COLO668 (cell line): Measurements from ENCODE around the gene PTPRN2.

Experiments
- DNase-seq: peaks from one replicate; lab custom pipeline; 2025; ENCODE audit not compliant: unreplicated experiment; lab: John Stamatoyannopoulos, UW

PTPRN2 gene

GRCh38 chr7:158374146-158374545, 213.5 kb downstream of the PTPRN2 start:
- no peak for DNase-seq

GRCh38 chr7:158373476-158374133, 214.0 kb downstream of the PTPRN2 start:
- no peak for DNase-seq

GRCh38 chr7:158372400-158373342, 215.0 kb downstream of the PTPRN2 start:
- no peak for DNase-seq

- no peak for DNase-seq
Observed at GRCh38 chr7:158371856-158372255, 215.8 kb downstream of the PTPRN2 start.

GRCh38 chr7:158369866-158370265, 217.8 kb downstream of the PTPRN2 start:
- no peak for DNase-seq

GRCh38 chr7:158369290-158369689, 218.3 kb downstream of the PTPRN2 start:
- no peak for DNase-seq

GRCh38 chr7:158368449-158368848, 219.2 kb downstream of the PTPRN2 start:
- DNase-seq = no peak

GRCh38 chr7:158367634-158367982, 220.0 kb downstream of the PTPRN2 start:
- no peak for DNase-seq

- no peak for DNase-seq
Observed at GRCh38 chr7:158366916-158367633, 220.5 kb downstream of the PTPRN2 start.

- DNase-seq = no peak
Observed at GRCh38 chr7:158366346-158366745, 221.3 kb downstream of the PTPRN2 start.

- DNase-seq = no peak
Observed at GRCh38 chr7:158365267-158365666, 222.4 kb downstream of the PTPRN2 start.

- DNase-seq = no peak
Observed at GRCh38 chr7:158364451-158364850, 223.2 kb downstream of the PTPRN2 start.

GRCh38 chr7:158362912-158363905, 224.4 kb downstream of the PTPRN2 start:
- no peak for DNase-seq

- no peak for DNase-seq
Observed at GRCh38 chr7:158362001-158362400, 225.6 kb downstream of the PTPRN2 start.

GRCh38 chr7:158361326-158361946, 226.2 kb downstream of the PTPRN2 start:
- no peak for DNase-seq

GRCh38 chr7:158358926-158359645, 228.5 kb downstream of the PTPRN2 start:
- no peak for DNase-seq

- no peak for DNase-seq
Observed at GRCh38 chr7:158357898-158358821, 229.5 kb downstream of the PTPRN2 start.
